Neural crest cell (in vitro differentiated cells): ENCODE measurements around the gene DPPA5. TPM values are rescaled to one million over a fixed set of nuclear protein-coding genes. Genes with fewer than 3 reads are reported as not detected.
A peak's percentile ranks its signal among the peaks of the same experiment; 100 is the strongest.
"Not testable (repeated sequence)": the region's sequence is repeated elsewhere in the genome, so short reads cannot be mapped to it uniquely, and the experiment has no call there.

Experiments used
- DNase-seq: peaks from one replicate; pipeline ENCODE4 v3.0.0; 2021; ENCODE audit warnings: low read depth, mixed read lengths, low spot score
- H3K27ac Mint-ChIP-seq: one replicate; pipeline ENCODE4 v1.8.0; 2021; ENCODE audit warnings: mild to moderate bottlenecking, mixed read lengths; ENCODE audit not compliant: unreplicated experiment
- H3K27me3 Mint-ChIP-seq: 2 replicates; pipeline ENCODE4 v1.8.0; 2021; ENCODE audit warnings: low read depth, mild to moderate bottlenecking, mixed read lengths
- H3K36me3 Mint-ChIP-seq: 2 replicates; pipeline ENCODE4 v1.8.0; 2021; ENCODE audit warnings: low read depth, mild to moderate bottlenecking, mixed read lengths
- H3K4me1 Mint-ChIP-seq: 2 replicates; pipeline ENCODE4 v1.8.0; 2021; ENCODE audit warnings: mixed read lengths
- H3K4me3 Mint-ChIP-seq: one replicate; pipeline ENCODE4 v1.8.0; 2021; ENCODE audit warnings: mild to moderate bottlenecking, mixed read lengths
- H3K9me3 Mint-ChIP-seq: 2 replicates; pipeline ENCODE4 v1.8.0; 2021; ENCODE audit warnings: mixed read lengths
- total RNA-seq: library from RNA; stranded (reverse); gene quantifications from 2 replicates; pipeline ENCODE4 v1.2.1, GENCODE V29; 2021
- TF ChIP-seq, protein P1 (sequence below): fragments of 200-600 bp; sonication (generic); conservative IDR thresholded peaks from 2 replicates; pipeline ENCODE4 v1.5.0; 2021; ENCODE audit warnings: antibody characterized with exemption, mild to moderate bottlenecking

DPPA5 gene
- total RNA-seq, 1 donor from 2014 or later: not detected

DNA sequence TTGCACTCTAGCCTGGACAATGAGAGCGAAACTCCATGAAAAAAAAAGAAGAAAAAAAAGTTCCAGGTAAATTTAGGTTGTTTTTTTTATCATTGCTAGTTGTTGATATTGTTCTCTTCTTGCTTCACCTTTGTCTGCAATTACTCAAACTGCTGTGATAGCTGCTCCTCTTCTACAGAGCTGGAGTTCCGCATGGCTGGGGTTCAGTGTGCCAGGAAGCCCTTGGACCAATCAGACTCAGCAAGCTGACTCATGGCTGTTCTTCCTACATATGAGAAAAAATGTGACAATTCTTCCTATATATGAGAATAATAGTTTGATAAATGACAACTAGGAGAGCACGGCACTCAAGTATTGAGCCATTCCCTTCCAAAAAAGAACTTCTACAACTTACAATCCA, 28.4 kb downstream of the DPPA5 start:
- Mint-ChIP-seq H3K36me3 (no peaks in the 10 kb centered on the region), H3K27ac (no peak overlapping the region), H3K4me3 (no peak overlapping the region), H3K27me3 (peaks cover 10% of the 10 kb centered on the region), H3K4me1 (no peaks in the 10 kb centered on the region), H3K9me3 (peaks cover 3% of the 10 kb centered on the region)
- TF ChIP-seq, protein P1, sequence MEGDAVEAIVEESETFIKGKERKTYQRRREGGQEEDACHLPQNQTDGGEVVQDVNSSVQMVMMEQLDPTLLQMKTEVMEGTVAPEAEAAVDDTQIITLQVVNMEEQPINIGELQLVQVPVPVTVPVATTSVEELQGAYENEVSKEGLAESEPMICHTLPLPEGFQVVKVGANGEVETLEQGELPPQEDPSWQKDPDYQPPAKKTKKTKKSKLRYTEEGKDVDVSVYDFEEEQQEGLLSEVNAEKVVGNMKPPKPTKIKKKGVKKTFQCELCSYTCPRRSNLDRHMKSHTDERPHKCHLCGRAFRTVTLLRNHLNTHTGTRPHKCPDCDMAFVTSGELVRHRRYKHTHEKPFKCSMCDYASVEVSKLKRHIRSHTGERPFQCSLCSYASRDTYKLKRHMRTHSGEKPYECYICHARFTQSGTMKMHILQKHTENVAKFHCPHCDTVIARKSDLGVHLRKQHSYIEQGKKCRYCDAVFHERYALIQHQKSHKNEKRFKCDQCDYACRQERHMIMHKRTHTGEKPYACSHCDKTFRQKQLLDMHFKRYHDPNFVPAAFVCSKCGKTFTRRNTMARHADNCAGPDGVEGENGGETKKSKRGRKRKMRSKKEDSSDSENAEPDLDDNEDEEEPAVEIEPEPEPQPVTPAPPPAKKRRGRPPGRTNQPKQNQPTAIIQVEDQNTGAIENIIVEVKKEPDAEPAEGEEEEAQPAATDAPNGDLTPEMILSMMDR: no peak
- no peak for DNase-seq

DNA sequence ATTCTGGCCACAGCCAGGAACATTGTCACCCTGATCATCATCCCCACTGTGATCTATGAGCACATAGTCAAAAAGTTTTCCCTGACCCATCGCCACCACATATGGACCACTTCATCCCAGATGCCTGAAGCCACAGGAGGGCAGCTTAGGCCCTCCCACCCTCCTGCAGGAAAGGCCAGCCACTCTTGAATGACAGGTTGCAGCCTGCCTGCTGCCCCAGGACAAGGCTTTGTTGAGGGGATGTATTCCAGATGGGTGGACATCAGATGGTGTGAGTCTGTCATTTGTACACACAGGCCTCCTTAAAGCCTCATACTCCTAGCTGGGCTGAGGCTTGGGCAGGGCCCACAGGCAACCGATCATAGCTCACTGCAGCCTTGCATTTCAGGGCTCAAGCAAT, 30.8 kb downstream of the DPPA5 start:
- peaks cover 3% of the 10 kb centered on the region for H3K36me3 Mint-ChIP-seq
- H3K27me3 Mint-ChIP-seq: no peaks in the 10 kb centered on the region
- H3K27ac Mint-ChIP-seq: no peak overlapping the region
- TF ChIP-seq, protein P1: no peak
- H3K4me3 Mint-ChIP-seq: no peak overlapping the region
- DNase-seq: no peak
- peaks cover 9% of the 10 kb centered on the region for H3K9me3 Mint-ChIP-seq
- no peaks in the 10 kb centered on the region for H3K4me1 Mint-ChIP-seq

DNA sequence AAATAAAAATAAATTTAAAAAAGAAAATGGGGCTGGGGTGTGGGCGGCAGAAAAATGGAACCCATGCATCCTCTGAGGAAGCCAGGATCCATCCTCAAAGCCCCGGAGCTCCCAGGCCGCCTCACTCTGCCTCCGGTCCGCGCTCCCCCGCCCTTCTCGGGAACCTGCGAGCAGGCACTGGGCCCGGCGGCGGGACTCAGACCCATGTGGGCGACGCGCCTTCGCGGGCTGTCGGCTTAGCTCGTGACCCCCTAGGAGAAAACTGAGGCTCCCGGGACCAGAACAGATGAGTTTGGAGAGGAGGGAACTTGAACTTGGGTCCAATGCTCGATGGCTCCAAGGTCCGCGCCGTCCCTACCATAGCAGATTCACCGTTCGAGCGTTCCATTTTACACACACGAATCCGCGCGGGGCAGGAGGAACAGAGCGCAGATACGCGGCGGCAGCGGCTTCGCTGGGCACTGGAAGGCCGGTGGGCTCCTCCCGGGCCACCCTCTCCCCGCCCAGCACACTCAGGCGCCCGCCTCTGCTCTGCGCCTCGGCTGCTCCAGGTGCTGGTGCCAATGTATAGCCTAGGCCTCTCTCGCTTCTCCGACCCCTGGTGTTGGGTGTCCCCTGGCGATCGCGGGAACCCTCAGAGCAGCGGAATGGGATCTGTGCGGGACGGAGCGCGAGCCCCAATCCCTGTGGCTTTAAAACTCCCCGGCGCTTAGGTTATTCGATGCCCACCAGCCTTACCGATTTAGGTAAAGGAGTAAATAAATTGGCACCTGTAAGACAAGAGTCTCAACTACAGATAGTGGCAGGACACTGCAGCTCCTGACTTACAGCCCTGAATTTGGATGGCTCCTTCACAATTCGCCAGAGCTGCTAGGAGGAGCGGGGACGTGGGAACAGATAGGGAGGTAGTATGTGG, 39.2 kb downstream of the DPPA5 start:
- DNase-seq: no peak
- Mint-ChIP-seq H3K4me1 (peaks cover 14% of the 10 kb centered on the region), H3K9me3 (peaks cover 17% of the 10 kb centered on the region)

DNA sequence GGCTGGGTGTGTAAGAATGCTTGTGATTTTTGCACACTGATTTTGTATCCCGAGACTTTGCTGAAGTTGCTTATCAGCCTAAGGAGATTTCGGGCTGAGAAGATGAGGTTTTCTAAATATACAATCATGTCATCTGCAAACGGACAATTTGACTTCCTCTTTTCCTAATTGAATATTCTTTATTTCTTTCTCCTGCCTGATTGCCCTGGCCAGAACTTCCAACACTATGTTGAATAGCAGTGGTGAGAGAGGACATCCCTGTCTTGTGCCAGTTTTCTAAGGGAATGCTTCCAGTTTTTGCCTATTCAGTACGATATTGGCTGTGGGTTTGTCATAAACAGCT, 43.6 kb downstream of the DPPA5 start:
- Mint-ChIP-seq H3K4me1 (peaks cover 41% of the 10 kb centered on the region), H3K27ac (peak overlapping the region; percentile 96), H3K36me3 (peaks cover 30% of the 10 kb centered on the region), H3K4me3 (peak overlapping the region; percentile 98)
- DNase-seq, H3K9me3 Mint-ChIP-seq, H3K27me3 Mint-ChIP-seq: not testable (repeated sequence)

More for the DNA sequence above, 39.2 kb downstream of the DPPA5 start:
- Mint-ChIP-seq H3K27me3 (no peaks in the 10 kb centered on the region), H3K4me3 (no peak overlapping the region), H3K27ac (no peak overlapping the region), H3K36me3 (peaks cover 26% of the 10 kb centered on the region)
- TF ChIP-seq, protein P1: no peak

DNA sequence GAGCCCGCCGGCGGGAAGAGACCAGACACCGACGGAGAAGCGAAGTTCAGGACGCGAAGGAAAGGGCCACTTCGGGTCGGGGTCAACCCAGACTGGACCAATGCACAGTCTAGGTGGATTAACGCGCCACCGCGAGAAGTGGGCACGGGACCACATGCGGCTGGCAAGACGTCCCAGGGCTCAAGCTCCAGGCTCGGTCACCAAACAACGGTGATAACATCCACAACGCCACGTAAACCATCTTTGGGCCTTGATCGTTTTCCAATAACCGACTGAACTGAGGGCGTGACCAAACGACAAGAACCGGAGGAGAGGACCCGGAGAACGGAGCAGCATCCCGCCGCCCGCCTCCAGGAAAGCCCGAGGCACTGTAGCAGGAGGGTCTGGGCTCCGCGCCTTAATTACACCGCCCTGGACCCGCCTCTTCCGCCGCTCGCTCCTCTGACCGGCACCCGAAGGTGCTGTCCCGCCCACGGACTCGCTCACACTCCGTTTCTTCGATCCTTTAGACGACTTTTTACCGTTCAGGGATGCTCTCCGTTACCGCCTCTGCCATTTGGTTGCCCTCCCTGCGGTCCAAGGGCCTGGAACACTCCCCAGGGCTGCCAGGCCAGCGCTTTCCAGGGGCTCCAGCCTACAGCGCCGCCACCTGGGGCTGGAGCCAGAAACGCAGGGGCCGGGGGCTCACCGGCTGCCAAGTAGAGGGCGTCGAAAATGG, 44.1 kb downstream of the DPPA5 start:
- peak; percentile 41 for DNase-seq
- H3K27ac Mint-ChIP-seq: peak overlapping the region; percentile 96

More for the DNA sequence above, 44.1 kb downstream of the DPPA5 start:
- no peaks in the 10 kb centered on the region for H3K9me3 Mint-ChIP-seq
- peaks cover 41% of the 10 kb centered on the region for H3K4me1 Mint-ChIP-seq
- TF ChIP-seq, protein P1: peak; percentile 52
- peak overlapping the region; percentile 98 for H3K4me3 Mint-ChIP-seq
- peaks cover 26% of the 10 kb centered on the region for H3K36me3 Mint-ChIP-seq
- no peaks in the 10 kb centered on the region for H3K27me3 Mint-ChIP-seq
